Measurements from ENCODE around the gene CEMP1. TPM values are rescaled to one million over a fixed set of nuclear protein-coding genes. Genes with fewer than 3 reads are reported as not detected.

Gene CEMP1
- total RNA-seq, 1 donor: not detected

- no peak overlapping the region for H3K4me3 ChIP-seq (ENCODE audit: low read depth, low read length)
- no peak for DNase-seq (ENCODE audit: low read depth)
- no peak for TF ChIP-seq CTCF (IDR thresholded peaks at IDR 0.05; ENCODE audit: insufficient read depth, low read length)
Observed at GRCh38 chr16:2501946-2502895, 29.0 kb downstream of the CEMP1 start.

- peak; percentile 79 for DNase-seq (ENCODE audit: low read depth)
- no peak overlapping the region for H3K4me3 ChIP-seq (ENCODE audit: low read depth, low read length)
- TF ChIP-seq CTCF (IDR thresholded peaks at IDR 0.05; ENCODE audit: insufficient read depth, low read length): peak; percentile 98
Observed at GRCh38 chr16:2500918-2501750, 30.1 kb downstream of the CEMP1 start.

GRCh38 chr16:2500430-2500917 lies 30.7 kb downstream of the CEMP1 start:
- DNase-seq (ENCODE audit: low read depth): no peak
- H3K4me3 ChIP-seq (ENCODE audit: low read depth, low read length): no peak overlapping the region
- TF ChIP-seq CTCF (IDR thresholded peaks at IDR 0.05; ENCODE audit: insufficient read depth, low read length): no peak

DNA sequence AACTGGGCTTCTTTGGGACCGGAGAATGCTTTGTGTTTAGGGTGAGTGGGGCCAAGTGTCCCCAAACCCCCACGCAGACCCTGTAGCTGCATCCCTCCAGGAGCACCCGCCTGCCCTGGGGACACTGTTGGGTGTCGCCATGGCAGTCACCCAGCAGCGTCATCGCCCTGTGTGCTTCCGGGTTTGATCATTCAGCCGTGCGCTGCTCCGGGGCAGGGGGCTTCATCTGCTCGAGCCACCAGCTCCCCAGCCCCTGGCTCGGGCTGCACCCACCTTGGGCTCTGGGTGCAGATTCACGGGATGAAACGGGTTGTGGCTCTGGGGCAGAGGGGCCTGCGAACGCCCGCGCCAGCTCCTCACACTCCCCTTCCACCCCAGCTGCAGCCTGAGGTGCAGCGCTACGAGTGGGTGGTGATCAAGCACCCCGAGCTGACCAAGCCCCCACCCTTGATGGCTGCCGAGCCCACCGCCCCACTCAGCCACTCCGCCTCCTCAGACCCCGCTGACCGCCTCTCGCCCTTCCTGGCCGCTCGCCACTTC lies 31.2 kb downstream of the CEMP1 start:
- TF ChIP-seq CTCF (IDR thresholded peaks at IDR 0.05; ENCODE audit: insufficient read depth, low read length): no peak
- DNase-seq (ENCODE audit: low read depth): no peak
- no peak overlapping the region for H3K4me3 ChIP-seq (ENCODE audit: low read depth, low read length)

DNA sequence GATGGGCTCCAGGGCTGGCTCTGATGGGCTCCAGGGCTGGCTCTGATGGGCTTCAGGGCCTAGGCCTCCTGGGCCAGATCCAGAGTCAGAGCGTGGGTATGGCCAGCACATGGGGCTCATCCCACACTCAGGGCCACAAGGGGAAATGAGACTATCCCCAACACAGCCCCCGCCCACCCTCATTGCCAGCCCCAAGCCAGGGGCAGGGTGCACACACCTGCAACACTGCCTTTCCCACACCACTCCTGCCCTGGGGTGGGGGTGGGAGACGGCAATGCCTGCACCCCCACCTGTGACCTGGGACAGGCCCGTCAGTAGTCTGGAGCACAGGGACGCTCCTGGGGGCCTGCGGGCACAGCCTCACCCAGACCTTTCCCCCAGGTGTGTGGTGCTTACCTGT lies 31.8 kb downstream of the CEMP1 start:
- H3K4me3 ChIP-seq (ENCODE audit: low read depth, low read length): no peak overlapping the region
- TF ChIP-seq CTCF (IDR thresholded peaks at IDR 0.05; ENCODE audit: insufficient read depth, low read length): no peak
- no peak for DNase-seq (ENCODE audit: low read depth)

- no peak for TF ChIP-seq CTCF (IDR thresholded peaks at IDR 0.05; ENCODE audit: insufficient read depth, low read length)
- DNase-seq (ENCODE audit: low read depth): no peak
- no peak overlapping the region for H3K4me3 ChIP-seq (ENCODE audit: low read depth, low read length)
Observed at GRCh38 chr16:2498531-2499253, 32.5 kb downstream of the CEMP1 start.
